Measurements from ENCODE around the gene CD96.

Gene CD96

GRCh38 chr3:111591555-111591954 is 49.6 kb downstream of the CD96 start:
- DNase-seq: no peak
- no peak for TF ChIP-seq CTCF (IDR thresholded peaks at IDR 0.05; ENCODE audit: low read depth, low read length, missing control alignments)
- Histone ChIP-seq H3K27me3 (replicated peaks) (no peaks in the 10 kb centered on the region), H3K36me3 (replicated peaks) (no peaks in the 10 kb centered on the region), H3K27ac (no peak overlapping the region), H3K4me3 (ENCODE audit: low read depth, low read length) (no peak overlapping the region)
- in situ Hi-C loops (cut with HindIII; ENCODE audit: low pct_ligation_motif_present, low sequenced_read_pairs): no loop called here

GRCh38 chr3:111592143-111592542 is 50.1 kb downstream of the CD96 start:
- Histone ChIP-seq H3K27me3 (replicated peaks) (no peaks in the 10 kb centered on the region), H3K4me3 (ENCODE audit: low read depth, low read length) (no peak overlapping the region), H3K27ac (no peak overlapping the region), H3K36me3 (replicated peaks) (no peaks in the 10 kb centered on the region)
- in situ Hi-C loops (cut with HindIII; ENCODE audit: low pct_ligation_motif_present, low sequenced_read_pairs): no loop called here
- no peak for TF ChIP-seq CTCF (IDR thresholded peaks at IDR 0.05; ENCODE audit: low read depth, low read length, missing control alignments)
- no peak for DNase-seq

- DNase-seq: no peak
- Histone ChIP-seq H3K27me3 (replicated peaks) (no peaks in the 10 kb centered on the region), H3K27ac (no peak overlapping the region), H3K36me3 (replicated peaks) (no peaks in the 10 kb centered on the region), H3K4me3 (ENCODE audit: low read depth, low read length) (no peak overlapping the region)
- in situ Hi-C loops (cut with HindIII; ENCODE audit: low pct_ligation_motif_present, low sequenced_read_pairs): no loop called here
- no peak for TF ChIP-seq CTCF (IDR thresholded peaks at IDR 0.05; ENCODE audit: low read depth, low read length, missing control alignments)
These were observed 50.9 kb downstream of the CD96 start for GRCh38 chr3:111592936-111593335.

GRCh38 chr3:111593666-111594065 is 51.7 kb downstream of the CD96 start:
- no peak for TF ChIP-seq CTCF (IDR thresholded peaks at IDR 0.05; ENCODE audit: low read depth, low read length, missing control alignments)
- H3K27me3 ChIP-seq (replicated peaks): no peaks in the 10 kb centered on the region
- no peak overlapping the region for H3K27ac ChIP-seq
- no peak for DNase-seq
- no peaks in the 10 kb centered on the region for H3K36me3 ChIP-seq (replicated peaks)
- H3K4me3 ChIP-seq (ENCODE audit: low read depth, low read length): no peak overlapping the region
- in situ Hi-C loops (cut with HindIII; ENCODE audit: low pct_ligation_motif_present, low sequenced_read_pairs): no loop called here

- Histone ChIP-seq H3K27me3 (replicated peaks) (no peaks in the 10 kb centered on the region), H3K4me3 (ENCODE audit: low read depth, low read length) (no peak overlapping the region), H3K36me3 (replicated peaks) (no peaks in the 10 kb centered on the region), H3K27ac (no peak overlapping the region)
- in situ Hi-C loops (cut with HindIII; ENCODE audit: low pct_ligation_motif_present, low sequenced_read_pairs): no loop called here
- DNase-seq: peak; percentile 78
- TF ChIP-seq CTCF (IDR thresholded peaks at IDR 0.05; ENCODE audit: low read depth, low read length, missing control alignments): no peak
These were observed 52.2 kb downstream of the CD96 start for GRCh38 chr3:111594205-111594604.

- no peak overlapping the region for H3K27ac ChIP-seq
- TF ChIP-seq CTCF (IDR thresholded peaks at IDR 0.05; ENCODE audit: low read depth, low read length, missing control alignments): no peak
- H3K4me3 ChIP-seq (ENCODE audit: low read depth, low read length): no peak overlapping the region
- in situ Hi-C loops (cut with HindIII; ENCODE audit: low pct_ligation_motif_present, low sequenced_read_pairs): no loop called here
- no peak for DNase-seq
- H3K36me3 ChIP-seq (replicated peaks): no peaks in the 10 kb centered on the region
- no peaks in the 10 kb centered on the region for H3K27me3 ChIP-seq (replicated peaks)
These were observed 52.8 kb downstream of the CD96 start for GRCh38 chr3:111594781-111595180.
